ENCODE data around the gene PRKD3.

Gene PRKD3

DNA sequence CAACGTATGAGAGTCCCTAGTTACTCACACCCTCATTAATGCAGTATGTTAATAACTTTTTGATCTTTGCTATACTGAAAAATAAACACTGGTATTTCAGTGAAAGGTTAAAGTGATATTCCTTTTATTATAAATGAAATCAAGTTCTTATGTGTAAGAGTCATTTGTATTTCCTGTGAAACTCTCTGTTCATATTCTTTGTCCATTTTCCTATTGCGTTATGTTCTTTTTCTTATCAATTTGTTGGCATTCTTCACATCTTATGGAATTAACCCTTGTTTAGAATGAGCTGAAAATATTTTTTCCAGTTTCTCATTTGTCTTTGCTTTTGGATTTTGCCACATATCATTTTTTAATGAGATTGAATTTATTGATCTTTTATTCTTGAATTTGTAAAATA lies 48.3 kb downstream of the PRKD3 start:
- no peak for DNase-seq (ENCODE audit: low spot score)
- no peaks in the 10 kb centered on the region for H3K4me1 ChIP-seq (ENCODE audit: insufficient read depth, poor library complexity, severe bottlenecking)
- H3K27ac ChIP-seq (ENCODE audit: poor library complexity, severe bottlenecking): no peak overlapping the region
- no peak for ATAC-seq (ENCODE audit: low read depth)
- TF ChIP-seq, protein P1, sequence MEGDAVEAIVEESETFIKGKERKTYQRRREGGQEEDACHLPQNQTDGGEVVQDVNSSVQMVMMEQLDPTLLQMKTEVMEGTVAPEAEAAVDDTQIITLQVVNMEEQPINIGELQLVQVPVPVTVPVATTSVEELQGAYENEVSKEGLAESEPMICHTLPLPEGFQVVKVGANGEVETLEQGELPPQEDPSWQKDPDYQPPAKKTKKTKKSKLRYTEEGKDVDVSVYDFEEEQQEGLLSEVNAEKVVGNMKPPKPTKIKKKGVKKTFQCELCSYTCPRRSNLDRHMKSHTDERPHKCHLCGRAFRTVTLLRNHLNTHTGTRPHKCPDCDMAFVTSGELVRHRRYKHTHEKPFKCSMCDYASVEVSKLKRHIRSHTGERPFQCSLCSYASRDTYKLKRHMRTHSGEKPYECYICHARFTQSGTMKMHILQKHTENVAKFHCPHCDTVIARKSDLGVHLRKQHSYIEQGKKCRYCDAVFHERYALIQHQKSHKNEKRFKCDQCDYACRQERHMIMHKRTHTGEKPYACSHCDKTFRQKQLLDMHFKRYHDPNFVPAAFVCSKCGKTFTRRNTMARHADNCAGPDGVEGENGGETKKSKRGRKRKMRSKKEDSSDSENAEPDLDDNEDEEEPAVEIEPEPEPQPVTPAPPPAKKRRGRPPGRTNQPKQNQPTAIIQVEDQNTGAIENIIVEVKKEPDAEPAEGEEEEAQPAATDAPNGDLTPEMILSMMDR (IDR thresholded peaks at IDR 0.05; ENCODE audit: poor library complexity, severe bottlenecking): no peak
- no peaks in the 10 kb centered on the region for H3K9me3 ChIP-seq (ENCODE audit: severe bottlenecking)
- H3K36me3 ChIP-seq (ENCODE audit: low read depth): peaks cover 79% of the 10 kb centered on the region
- H3K27me3 ChIP-seq (ENCODE audit: insufficient read depth, poor library complexity, severe bottlenecking): no peaks in the 10 kb centered on the region
- H3K4me3 ChIP-seq (ENCODE audit: severe bottlenecking): no peak overlapping the region

Data from RWPE2 (cell line).